Renal pelvis (tissue), 12 donors: ENCODE measurements around the gene RGS9BP. TPM values are rescaled to one million over a fixed set of nuclear protein-coding genes. Genes with fewer than 3 reads are reported as not detected.
"Not testable (repeated sequence)": the region's sequence is repeated elsewhere in the genome, so short reads cannot be mapped to it uniquely, and the experiment has no call there.

Experiments used
- DNase-seq: peaks from one replicate; pipeline ENCODE4 v3.0.0-alpha.2; 2013
- long read RNA-seq, 16 experiments: transcript quantifications; one replicate each; lab custom pipeline, GENCODE V29; 2026
- polyA plus RNA-seq, 3 donors: library from polyadenylated mRNA; unstranded; fragments of 120-200 nt; gene quantifications; one replicate each; pipeline ENCODE4 v1.2.1, GENCODE V29; 2013; ENCODE audit not compliant: insufficient read length in 3 of 3

The RGS9BP gene, protein sequence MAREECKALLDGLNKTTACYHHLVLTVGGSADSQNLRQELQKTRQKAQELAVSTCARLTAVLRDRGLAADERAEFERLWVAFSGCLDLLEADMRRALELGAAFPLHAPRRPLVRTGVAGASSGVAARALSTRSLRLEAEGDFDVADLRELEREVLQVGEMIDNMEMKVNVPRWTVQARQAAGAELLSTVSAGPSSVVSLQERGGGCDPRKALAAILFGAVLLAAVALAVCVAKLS
- under 1 TPM; 0.32 to 0.65 (median 0.59) TPM for polyA plus RNA-seq
- long read RNA-seq, donor 1, partial matches to known transcripts: 0 of 1 reads
- long read RNA-seq, donor 1, other reads (novel, unspliced or antisense): 0 of 1 reads
- long read RNA-seq, donor 2, partial matches to known transcripts: 0 of 1 reads
- long read RNA-seq, donor 2, other reads (novel, unspliced or antisense): 0 of 1 reads
- long read RNA-seq, donor 3, partial matches to known transcripts: 0 of 2 reads
- long read RNA-seq, donor 3, other reads (novel, unspliced or antisense): 0 of 2 reads
- long read RNA-seq, donor 4: 0 reads
- long read RNA-seq, donor 5: 0 reads
- long read RNA-seq, donor 6: 0 reads
- long read RNA-seq, donor 7: 0 reads
- long read RNA-seq, donor 8: 0 reads
- long read RNA-seq, donor 9, partial matches to known transcripts: 0 of 1 reads
- long read RNA-seq, donor 9, other reads (novel, unspliced or antisense): 0 of 1 reads
- long read RNA-seq, donor 10, partial matches to known transcripts: 0 of 1 reads
- long read RNA-seq, donor 10, other reads (novel, unspliced or antisense): 0 of 1 reads
- long read RNA-seq, donor 11, partial matches to known transcripts: 0 of 1 reads
- long read RNA-seq, donor 11, other reads (novel, unspliced or antisense): 0 of 1 reads
- long read RNA-seq, donor 12, partial matches to known transcripts: 0 of 1 reads
- long read RNA-seq, donor 12, other reads (novel, unspliced or antisense): 0 of 1 reads
- long read RNA-seq, donor 13, partial matches to known transcripts: 0 of 1 reads
- long read RNA-seq, donor 13, other reads (novel, unspliced or antisense): 0 of 1 reads
- long read RNA-seq, donor 14: 0 reads
- long read RNA-seq, donor 15, partial matches to known transcripts: 0 of 2 reads
- long read RNA-seq, donor 15, other reads (novel, unspliced or antisense): 0 of 2 reads
- long read RNA-seq, donor 16: 0 reads

DNA sequence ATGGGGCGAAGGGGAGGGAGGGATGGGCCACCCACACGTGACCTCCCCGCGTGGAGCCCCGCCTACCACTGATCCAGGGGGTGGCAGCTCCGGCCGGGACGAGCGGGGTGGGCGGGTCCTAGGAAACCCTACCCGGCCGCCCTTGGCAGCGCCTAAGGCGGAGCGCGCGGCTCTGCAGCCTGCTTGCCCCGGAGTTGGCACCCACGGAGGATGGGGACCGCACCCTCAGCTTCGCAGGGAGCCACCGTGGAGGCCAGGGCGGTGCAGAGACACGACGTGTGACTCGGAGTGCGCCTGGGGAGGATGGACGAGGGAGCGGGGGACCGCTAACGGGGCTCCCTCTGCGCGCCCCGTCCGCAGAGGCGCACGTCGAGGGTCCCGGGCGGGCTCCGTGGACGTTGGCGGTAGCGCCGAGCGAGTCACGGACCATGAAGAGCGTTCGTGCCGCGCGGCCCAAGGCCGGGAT, at the start of gene RGS9BP:
Gene RGS9BP, plus strand, starts transcription at position 129 of the 466 bp plus-strand sequence. CDS start 416 bp downstream, outside the sequence.
- no peak for DNase-seq

- DNase-seq: no peak
Measured at GRCh38 chr19:32626969-32627368, 48.7 kb upstream of the RGS9BP start.

GRCh38 chr19:32627714-32628270, 47.9 kb upstream of the RGS9BP start:
- no peak for DNase-seq

DNA sequence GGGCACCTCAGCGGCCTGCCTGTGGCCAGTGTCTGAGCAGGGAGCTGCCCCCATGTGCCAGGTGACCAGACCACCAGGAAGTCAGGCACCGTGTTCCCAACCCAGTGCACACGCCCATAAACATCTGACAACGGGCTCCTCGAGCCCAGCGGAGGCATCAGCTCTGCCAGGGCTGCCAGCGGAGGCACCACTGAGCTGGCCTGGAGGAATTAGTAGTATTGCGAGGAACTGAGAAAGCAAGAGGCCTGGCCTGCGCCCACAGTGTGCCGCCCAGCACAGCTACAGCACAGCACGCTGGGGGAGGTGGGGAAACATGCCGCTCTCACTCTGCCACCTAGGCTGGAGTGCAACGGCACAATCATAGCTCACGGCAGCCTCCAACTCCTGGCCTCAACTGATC, 45.3 kb upstream of the RGS9BP start:
- no peak for DNase-seq

GRCh38 chr19:32631381-32631780, 44.3 kb upstream of the RGS9BP start:
- no peak for DNase-seq

GRCh38 chr19:32637480-32637879, 38.2 kb upstream of the RGS9BP start:
- DNase-seq: no peak

DNA sequence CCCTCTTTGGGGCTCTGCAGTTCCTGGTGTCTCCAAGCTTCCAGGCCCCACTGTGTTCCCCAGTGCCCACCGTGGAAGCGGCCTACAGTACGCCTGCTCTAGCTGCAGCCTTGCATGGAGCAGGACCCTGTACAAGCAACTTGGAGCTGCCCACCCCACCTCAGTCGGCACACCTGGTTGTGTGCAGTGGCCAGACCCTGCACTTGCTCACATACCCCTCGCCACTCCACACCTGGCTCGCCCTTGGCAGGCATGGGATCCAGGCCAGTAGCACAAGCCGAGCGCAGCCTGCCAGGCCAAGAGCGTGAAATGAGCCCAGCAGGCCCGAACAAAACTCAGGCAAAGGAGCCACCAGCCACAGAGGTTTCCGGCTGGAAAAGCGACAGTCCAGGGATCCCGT, 37.0 kb upstream of the RGS9BP start:
- no peak for DNase-seq

- DNase-seq: no peak
Measured at GRCh38 chr19:32642771-32643170, 32.9 kb upstream of the RGS9BP start.

DNA sequence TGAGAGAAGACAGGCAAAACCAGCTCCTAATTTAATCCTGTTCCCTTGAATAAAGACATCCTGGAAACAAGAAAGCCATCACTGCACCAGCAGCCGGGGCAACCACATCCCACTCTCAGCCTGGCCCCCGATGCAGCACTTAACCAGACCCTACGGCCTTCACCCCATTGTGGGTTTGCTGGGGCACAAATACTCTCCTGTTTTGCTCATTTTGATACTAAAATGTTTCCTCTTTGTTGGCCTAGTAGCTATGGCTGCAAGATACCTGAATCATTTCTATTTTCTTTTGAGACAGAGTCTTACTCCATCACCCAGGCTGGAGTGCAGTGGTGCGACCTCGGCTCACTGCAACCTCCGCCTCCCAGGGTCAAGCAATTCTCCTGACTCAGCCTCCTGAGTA, 29.1 kb upstream of the RGS9BP start:
- no peak for DNase-seq

DNA sequence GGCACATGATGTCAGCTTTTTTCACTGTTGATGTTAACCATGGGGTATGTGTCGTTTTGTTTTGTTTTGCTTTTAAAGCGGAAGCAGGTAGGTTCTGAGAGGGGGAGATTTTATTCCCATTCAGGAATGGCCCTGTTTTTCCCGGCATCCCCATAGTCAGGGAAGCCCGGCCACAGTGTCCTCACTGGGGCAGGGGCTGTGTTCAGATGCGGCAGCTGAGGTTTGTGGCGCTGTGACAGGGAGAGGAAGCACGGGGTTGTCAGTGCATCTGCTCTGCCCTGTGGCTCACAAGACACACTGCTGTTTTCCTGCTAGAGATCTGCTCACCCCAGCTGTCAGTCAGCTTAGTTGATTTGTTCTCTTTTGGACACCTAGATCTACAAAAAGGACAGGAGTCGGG, 28.3 kb upstream of the RGS9BP start:
- no peak for DNase-seq

- DNase-seq: no peak
Measured at GRCh38 chr19:32649751-32650150, 25.9 kb upstream of the RGS9BP start.

DNA sequence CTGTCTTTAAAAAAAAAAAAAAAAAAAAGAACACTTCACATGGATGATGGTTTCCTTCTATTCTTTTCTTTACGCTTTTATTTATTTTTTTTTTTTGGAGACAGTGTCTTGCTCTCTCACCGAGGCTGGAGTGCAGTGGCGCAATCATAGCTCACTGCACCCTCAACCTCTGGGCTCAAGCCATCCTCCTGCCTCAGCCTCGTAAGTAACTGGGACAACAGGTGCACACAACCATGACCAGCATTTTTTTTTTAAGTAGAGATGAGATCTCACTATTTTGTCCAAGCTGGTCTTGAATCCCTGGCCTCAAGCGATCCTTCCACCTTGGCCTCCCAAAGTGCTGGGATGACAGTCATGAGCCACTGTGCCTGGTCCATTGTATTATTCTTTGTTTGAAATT, 25.0 kb upstream of the RGS9BP start:
- no peak for DNase-seq

- DNase-seq: peak; percentile 7
Measured at GRCh38 chr19:32651729-32652140, 23.9 kb upstream of the RGS9BP start.

GRCh38 chr19:32652331-32652730, 23.3 kb upstream of the RGS9BP start:
- not testable (repeated sequence) for DNase-seq

DNA sequence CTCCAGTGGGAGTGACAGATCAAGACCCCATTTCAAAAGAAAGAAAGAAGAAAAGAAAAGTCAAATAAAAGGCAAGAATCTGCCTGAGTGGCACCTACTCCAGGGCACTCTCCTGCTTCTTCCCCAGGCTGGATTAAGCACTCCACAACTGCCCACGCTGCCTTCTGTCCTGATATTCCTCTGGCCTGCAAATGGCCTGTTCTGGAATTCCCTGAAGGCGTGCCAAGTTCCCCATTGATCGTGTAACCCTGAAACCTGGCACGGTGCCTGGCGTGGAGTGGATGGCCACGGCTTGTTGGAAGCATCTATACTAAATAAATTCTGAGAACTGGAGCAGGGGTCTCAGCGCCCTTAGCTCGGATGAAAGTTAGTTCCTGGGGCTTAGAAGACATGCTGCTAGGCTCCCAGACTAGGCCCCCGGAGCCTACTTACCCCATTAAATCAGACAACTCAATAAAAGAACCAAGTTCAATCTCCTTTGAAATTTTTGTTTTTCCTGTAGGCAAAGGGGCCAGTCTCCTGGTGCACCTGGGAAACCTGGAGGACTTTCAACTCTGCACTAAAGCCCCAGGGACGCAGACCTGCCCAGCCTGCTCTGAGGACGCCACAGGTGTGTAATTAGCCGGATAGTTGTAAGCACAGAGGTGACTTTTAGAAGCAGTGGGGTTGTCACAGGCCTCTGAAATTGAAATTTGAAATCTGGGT, 22.6 kb upstream of the RGS9BP start:
- DNase-seq: no peak

DNA sequence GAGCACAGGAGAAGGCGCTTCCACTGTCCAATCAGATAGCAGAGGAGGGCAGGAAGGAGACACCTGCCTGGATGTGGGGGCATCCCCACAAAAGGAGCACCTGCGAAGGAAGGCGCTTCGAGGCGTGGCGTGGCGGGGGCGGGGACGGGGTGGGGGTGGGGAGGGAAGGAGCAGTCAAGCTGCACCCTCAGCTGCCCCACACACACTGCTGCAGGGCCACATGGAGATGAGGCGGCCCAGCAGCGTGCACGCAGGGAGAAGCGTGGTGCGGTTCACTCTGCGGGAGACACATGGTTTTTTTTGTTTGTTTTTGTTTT, 22.1 kb upstream of the RGS9BP start:
- DNase-seq: no peak

DNA sequence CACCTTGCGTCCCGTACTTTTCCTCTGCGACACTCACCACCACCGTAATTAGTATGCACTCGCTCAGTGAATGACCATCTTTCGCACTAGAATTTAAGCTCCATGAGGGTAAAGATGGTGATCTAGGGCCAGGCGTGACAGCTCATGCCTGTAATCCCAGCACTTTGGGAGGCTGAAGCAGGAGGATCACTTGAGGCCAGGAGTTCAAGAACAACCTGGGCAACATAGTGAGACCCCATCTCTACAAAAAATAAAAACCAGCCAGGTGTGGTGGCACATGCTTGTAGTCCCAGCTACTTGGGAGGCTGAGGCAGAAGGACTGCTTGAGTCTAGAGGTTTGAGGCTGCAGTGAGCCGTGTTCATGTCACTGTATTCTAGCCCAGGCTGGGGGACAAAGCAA, 19.3 kb upstream of the RGS9BP start:
- DNase-seq: not testable (repeated sequence)

- no peak for DNase-seq
Measured at GRCh38 chr19:32658075-32658474, 17.6 kb upstream of the RGS9BP start.

GRCh38 chr19:32658527-32658926, 17.1 kb upstream of the RGS9BP start:
- no peak for DNase-seq

- no peak for DNase-seq
Measured at GRCh38 chr19:32661318-32661717, 14.3 kb upstream of the RGS9BP start.

DNA sequence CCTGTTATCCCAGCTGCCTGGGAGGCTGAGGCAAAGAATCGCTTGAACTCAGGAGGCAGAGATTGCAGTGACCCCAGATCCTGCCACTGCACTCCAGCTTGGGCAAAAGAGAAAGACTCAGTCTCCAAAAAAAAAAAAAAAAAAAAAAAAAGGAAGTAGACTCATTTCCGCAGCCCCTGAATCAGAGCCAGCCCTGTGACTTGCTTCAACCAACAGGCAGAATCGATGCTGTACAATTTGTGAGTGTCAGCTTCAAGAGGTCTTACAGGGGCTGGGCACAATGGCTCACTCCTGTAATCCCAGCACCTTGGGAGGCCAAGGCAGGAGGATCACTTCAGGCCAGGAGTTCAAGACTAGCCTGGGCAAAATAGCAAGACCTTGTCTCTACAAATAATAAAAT, 13.5 kb upstream of the RGS9BP start:
- no peak for DNase-seq
